Fibroblast of mammary gland (primary cell): ENCODE measurements around the gene LMOD2.

Source experiments
- DNase-seq: peaks from one replicate; pipeline ENCODE4 v3.0.0-alpha.2; 2010; ENCODE audit warnings: low read depth
- H3K4me3 ChIP-seq: 2 replicates; pipeline ENCODE4 v1.5.1; 2011; ENCODE audit warnings: low read depth, mild to moderate bottlenecking, low read length, moderate library complexity; ENCODE audit not compliant: control insufficient read depth
- TF ChIP-seq, protein P1 (sequence below): conservative IDR thresholded peaks from 2 replicates; pipeline ENCODE4 v1.5.1; 2011; ENCODE audit warnings: low read depth, low read length, inconsistent platforms; ENCODE audit not compliant: control insufficient read depth, insufficient read depth

LMOD2 gene

DNA sequence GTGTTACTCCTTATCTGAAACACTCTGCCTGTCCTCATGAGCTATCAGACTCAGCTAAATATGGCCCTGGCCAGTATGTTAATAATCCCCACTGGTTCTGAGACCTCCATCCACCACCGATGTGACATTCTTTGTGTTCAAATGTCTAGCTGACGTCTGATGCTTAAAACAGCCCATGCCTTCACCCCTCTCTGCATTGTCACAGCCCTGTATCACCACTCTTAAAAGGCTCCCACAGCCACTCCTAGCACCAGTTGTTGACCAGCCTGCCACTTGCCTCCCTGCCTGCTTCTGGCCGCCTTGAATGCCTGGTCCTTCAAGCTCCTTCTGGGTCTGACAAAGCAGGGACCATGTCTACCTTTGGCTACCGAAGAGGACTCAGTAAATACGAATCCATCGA lies at the start of gene LMOD2:
Gene LMOD2 (plus strand): TSS at position 253 of the 400 bp plus-strand sequence. CDS start 98 bp downstream, at position 351.
- H3K4me3 ChIP-seq, result no peak within 1 kb of the TSS
- no peak for DNase-seq

GRCh38 chr7:123607423-123607975 lies 48.2 kb upstream of the LMOD2 start:
- no peak overlapping the region for H3K4me3 ChIP-seq
- no peak for DNase-seq
- TF ChIP-seq, protein P1, sequence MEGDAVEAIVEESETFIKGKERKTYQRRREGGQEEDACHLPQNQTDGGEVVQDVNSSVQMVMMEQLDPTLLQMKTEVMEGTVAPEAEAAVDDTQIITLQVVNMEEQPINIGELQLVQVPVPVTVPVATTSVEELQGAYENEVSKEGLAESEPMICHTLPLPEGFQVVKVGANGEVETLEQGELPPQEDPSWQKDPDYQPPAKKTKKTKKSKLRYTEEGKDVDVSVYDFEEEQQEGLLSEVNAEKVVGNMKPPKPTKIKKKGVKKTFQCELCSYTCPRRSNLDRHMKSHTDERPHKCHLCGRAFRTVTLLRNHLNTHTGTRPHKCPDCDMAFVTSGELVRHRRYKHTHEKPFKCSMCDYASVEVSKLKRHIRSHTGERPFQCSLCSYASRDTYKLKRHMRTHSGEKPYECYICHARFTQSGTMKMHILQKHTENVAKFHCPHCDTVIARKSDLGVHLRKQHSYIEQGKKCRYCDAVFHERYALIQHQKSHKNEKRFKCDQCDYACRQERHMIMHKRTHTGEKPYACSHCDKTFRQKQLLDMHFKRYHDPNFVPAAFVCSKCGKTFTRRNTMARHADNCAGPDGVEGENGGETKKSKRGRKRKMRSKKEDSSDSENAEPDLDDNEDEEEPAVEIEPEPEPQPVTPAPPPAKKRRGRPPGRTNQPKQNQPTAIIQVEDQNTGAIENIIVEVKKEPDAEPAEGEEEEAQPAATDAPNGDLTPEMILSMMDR, result no peak

More for the DNA sequence above, at the start of gene LMOD2:
- TF ChIP-seq, protein P1, result no peak

DNA sequence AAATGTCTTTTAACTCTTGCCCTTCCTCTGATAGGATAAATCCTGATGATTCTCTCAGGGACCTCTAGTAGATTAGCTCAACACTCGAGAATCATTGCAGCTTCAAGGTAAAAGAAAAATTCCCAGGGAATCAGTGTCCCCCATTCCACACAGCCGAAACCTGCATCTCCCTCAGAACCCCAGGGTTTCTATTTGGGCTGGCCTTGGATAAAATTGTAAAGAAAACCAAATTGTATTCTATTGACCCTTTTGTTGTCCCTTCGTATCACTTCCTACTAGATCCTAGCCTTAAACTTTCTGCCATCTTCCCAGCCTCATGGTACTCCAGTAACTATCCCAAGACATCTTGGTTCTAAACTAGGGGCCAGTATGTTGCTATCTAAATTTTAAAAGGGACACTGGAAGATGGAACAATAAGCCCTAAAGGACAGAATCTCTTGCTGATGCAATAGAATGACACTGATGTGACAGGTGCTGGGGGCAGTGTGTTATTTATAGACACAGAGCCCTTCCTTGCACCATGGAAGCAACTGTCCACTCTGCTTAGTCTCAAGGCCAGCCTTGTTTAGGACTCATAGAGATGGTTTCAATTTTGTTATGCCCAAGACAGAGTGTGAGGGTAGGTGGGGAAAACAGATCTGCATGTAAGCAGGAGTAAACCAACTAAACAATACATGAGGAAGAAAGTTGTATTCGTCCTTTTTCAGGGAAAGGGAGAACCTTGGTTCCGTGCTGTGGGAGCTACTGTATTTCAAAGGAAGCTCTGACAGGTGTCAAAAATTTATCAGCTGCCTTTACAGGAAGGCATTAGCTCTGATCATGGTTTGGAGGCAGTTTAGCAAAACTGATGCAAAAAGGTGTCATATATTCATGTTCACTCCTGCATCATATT lies 46.4 kb upstream of the LMOD2 start:
- DNase-seq, result no peak
- TF ChIP-seq, protein P1, result no peak
- H3K4me3 ChIP-seq, result no peak overlapping the region

- H3K4me3 ChIP-seq, result no peak overlapping the region
- TF ChIP-seq, protein P1, result no peak
- no peak for DNase-seq
Observed at GRCh38 chr7:123609883-123610239, 45.8 kb upstream of the LMOD2 start.

GRCh38 chr7:123612024-123612423 lies 43.6 kb upstream of the LMOD2 start:
- DNase-seq, result no peak
- TF ChIP-seq, protein P1, result no peak
- H3K4me3 ChIP-seq, result no peak overlapping the region

GRCh38 chr7:123615344-123615743 lies 40.3 kb upstream of the LMOD2 start:
- peak; percentile 53 for DNase-seq
- TF ChIP-seq, protein P1, result no peak
- H3K4me3 ChIP-seq, result no peak overlapping the region
